SW 1271 (cell line): Measurements from ENCODE around the gene ALG9.

Experiments used
- DNase-seq, 2 experiments: peaks; one replicate each; lab custom pipeline; 2025; lab: John Stamatoyannopoulos, UW

Gene ALG9

GRCh38 chr11:111835665-111836064 is 35.7 kb downstream of the ALG9 start:
- DNase-seq: no peak

DNA sequence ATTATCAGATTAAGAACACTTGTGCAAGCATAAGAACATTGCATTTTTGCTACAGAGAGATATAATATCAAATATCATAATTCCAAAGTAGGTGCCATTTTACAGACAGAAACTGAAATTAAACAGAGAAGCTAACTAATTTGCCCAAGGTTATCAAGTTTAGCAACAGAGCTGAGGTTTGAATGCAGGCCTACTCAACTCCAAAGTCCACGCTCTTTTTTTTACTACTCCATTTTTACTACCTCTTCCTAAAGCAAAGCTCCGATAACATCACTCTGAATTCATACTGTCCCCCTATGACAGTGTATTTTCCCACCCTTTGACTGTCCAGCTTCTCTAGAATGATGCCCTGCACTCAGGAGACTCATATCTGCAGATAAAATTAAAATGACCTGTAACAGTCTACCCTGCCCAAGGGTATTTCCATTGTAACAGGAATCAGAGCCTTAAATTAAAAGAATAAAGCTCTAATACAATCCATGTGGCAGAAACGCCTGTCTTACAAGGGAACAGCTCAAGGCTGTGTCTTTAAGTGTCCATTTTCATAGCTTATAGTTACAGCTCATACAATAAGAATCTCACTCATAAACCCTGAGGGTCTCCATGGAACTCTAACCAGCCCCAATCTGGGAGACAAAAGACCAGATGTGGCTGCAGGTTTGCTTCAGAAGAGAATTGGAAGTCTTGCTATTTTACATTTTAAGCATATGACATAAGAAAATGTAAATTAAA is 36.8 kb downstream of the ALG9 start:
- DNase-seq: no peak

DNA sequence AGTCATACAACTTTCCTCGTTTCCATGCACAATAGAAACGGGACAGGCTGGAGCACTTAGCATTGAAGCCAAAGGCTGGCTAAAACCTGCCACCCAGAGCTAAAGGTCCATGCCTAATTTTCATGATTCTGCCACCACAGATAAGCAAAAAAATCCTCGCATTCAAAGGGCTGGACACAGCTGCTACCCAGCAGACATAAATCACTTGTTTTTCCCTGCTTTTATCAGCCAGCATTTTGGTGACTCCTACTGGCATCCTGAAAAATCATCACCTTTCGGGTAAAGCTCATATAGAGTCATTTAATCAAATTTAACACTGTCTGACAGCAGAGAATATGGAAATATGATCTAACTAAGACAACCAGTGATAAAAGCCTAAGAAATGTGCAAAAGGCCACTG is 37.9 kb downstream of the ALG9 start:
- no peak for DNase-seq

- DNase-seq: no peak
These were observed 42.0 kb downstream of the ALG9 start for GRCh38 chr11:111829185-111829968.

DNA sequence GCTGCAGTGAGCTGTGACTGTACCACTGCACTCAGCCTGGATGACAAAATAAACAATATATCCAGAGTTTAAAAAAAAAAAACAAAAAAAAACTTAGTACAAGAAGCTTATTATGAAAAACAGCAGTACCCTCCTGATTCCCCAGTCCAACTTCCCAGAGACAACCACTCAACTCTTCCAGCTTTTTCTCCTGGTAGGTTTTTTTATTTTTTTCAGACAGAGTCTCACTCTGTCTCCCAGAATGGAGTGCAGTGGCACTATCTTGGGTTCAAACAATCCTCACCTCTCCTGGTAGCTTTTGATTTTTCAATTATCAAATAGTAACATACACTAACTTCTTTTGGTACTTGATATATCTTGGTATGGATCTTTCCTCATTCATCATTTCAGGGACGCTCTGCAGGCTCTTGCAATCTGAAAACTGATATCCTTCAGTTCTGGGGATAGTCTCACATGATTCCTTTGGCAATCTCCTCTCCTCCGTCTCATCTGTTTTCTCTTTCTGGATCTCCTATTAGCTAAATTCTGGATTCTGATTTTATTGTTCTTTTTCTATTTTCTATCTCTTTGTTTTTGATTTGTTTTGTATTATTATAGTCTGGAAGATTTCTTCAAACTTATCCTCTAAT is 44.9 kb downstream of the ALG9 start:
- no peak for DNase-seq

DNA sequence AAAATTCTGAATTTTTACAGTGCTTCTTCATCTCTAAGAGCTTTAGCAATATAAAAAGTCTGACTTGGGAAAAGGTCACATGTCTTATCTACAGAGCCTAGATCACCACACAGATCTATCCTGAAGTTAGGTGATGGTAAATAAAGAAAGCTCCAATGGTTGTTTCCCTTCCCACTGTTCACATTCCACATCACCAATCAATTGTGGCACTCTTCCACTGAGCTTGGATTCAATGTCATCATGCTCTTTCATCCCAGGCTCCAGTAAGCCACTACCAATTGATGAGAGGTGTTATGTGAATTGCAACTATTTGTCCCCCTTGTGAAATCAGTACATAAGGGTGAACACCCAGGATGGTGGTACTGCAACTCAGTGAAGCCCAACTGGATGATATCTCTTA is 47.8 kb downstream of the ALG9 start:
- DNase-seq: no peak

DNA sequence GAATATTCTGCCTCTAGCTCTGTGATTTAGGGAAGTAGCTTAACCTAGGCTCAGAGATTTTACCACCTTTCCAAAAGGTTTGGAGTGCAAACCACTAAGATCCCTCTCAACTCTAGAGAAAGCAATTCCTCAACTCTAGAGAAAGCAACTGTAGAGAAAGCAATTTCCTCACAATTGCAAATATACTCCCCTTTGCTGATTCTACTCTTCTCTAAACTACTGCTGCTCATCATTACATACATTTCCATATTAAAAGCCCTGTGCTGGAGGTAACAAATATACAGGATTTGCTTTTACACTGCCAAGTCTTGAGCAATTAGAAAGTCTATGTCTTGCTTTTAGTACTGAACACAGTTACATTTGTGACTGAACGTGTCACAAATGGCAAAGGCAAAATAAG is 48.2 kb downstream of the ALG9 start:
- no peak for DNase-seq

GRCh38 chr11:111819829-111820237 is 51.5 kb downstream of the ALG9 start:
- no peak for DNase-seq

GRCh38 chr11:111819161-111819828 is 52.1 kb downstream of the ALG9 start:
- DNase-seq: no peak

DNA sequence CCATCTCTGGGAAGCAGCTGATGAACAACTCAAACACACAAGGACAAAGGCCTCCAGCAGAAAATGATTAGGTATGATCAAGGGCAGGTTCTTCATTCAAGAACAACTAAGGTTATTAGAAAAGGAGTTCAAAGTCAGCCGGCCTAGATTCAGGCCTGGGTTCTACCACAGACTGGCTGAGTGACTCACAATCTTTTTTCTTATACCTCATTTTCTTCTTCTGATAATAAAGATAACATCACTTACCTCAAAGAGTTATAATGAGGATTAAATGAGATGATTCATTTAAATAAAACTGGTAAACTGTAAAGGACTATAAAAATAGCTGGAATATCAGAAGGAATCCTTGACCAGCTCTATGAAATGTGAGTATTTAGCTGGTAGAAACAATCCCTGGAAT is 55.9 kb downstream of the ALG9 start:
- DNase-seq: no peak

GRCh38 chr11:111814557-111815320 is 56.6 kb downstream of the ALG9 start:
- no peak for DNase-seq

GRCh38 chr11:111814106-111814505 is 57.3 kb downstream of the ALG9 start:
- DNase-seq: no peak

- no peak for DNase-seq
These were observed 59.2 kb downstream of the ALG9 start for GRCh38 chr11:111812211-111812610.

GRCh38 chr11:111811445-111811844 is 59.9 kb downstream of the ALG9 start:
- DNase-seq: no peak

DNA sequence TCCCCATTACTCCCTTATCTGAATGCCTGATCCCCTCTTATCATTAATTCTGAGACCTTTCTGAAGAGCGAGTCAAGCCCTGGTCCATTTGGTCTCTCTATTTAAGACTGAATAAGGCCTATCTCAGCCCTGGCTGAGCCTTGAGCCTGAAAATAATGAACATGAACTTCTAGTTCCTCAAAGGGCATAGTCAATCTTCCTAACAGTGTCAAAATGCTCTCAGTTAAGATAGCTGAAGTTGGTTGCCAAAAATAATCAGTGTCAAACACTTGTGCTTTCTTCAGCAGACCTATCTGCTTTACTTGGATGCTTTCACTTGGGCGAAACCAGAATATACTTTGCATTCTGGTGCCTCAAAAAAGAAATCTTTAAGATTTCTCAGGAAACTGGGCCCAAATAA is 62.5 kb downstream of the ALG9 start:
- no peak for DNase-seq

DNA sequence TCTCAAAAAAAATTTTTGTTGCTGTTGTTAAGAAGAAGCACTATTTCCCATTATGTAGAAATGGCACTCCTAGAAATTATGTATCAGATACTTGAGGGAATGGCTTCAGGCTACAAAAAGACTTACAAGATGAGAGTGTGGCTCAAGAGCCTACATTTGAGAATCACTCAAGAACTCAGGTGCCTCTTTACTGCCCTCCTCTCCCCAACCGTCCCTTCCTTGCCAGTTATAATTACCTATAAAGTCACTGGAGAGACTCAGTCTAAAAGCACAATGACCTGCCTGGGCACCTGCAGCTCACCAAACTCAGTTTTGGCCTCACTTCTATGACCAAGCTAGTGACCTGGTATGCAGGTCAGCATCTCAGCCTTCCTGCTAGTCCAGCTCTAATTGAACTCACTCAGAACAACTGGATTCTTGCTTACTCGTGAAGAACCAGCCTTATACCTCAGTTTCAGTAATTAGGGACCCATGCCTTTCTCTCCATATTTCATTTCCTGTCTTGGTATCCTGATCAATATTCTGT is 63.3 kb downstream of the ALG9 start:
- no peak for DNase-seq

DNA sequence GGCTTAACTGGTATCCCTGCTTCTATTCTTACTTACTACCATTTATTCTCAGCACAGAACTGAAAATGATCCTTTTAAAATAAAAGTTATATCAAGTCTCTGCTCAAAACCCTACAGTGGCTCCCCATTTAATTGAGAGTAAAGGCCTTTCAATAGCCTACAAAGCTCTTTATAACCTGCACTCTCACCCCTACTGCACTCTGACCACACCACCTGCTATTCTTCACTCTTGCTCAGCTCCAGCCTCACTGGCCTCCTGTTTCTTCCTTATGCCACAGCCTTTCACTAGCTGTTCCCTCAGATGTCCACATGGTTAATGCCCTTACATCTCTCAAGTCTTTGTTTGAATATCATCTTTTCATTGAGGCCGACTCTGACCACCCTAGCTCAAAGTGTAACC is 64.3 kb downstream of the ALG9 start:
- no peak for DNase-seq

DNA sequence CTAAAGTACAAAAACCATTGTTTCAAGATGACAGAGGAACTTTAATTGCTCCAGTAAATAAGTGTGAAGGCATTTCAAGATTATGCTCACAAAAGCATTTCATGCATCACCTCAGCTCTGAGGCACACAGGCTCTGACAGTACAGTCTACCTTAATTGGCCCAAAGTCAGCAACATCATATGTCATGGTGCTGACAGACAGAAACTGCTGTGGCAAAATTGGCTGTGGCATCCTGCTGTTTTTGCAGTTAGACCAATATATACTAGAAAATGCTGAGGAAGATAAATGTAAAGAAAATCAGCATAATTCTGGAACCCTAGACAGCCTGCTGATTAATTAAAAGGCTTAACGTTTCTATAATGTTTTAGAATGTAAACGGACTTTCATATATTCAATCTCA is 70.2 kb downstream of the ALG9 start:
- no peak for DNase-seq

DNA sequence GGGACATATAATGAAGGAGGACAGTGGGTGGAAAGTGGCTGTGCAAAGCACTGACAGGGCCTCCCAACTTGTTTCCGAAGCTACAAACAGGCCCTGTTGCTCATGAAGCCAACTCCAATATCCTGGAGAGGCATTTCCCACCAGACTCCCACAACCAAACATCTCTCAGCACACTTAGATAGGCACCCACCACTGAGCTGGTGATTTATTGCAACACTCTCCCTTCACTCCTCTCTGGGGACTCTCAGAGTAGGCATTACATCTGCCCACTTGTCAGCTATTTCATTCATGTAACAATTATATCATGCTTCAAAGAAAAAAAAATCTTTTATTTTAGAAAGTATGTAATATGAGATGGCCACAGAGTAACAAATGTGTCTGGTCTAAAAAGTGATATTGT is 73.1 kb downstream of the ALG9 start:
- no peak for DNase-seq

GRCh38 chr11:111797145-111797581 is 74.2 kb downstream of the ALG9 start:
- no peak for DNase-seq

DNA sequence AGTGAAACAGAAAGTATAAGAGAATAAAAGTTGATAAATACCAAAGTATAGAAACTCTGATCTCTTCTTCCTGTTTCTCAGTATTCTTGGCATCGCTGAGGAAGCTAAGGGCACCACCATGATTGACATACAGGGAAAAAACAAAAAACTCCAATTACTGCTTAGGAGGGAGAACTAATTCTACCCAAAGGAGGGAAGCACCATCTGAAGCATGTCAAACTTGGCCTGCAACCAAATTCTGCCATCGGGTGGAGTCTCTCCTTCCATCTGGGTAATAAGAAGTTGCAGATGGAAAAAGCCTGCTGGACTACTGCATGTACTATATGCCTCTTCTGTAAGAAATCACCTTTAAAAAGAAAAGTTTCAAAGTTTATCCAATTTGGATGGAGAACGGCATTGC is 74.7 kb downstream of the ALG9 start:
- no peak for DNase-seq
